ENCODE measurements around the gene LIPN.

- TF ChIP-seq TAF1 (IDR thresholded peaks at IDR 0.05; ENCODE audit: borderline replicate concordance, insufficient read depth, low read length) (no peak), POLR2AphosphoS5 (IDR thresholded peaks at IDR 0.05; ENCODE audit: low read depth, low read length) (no peak), SIN3A (IDR thresholded peaks at IDR 0.05; ENCODE audit: borderline replicate concordance, insufficient read depth, low read length) (no peak)
- TF ChIP-seq, protein P1, sequence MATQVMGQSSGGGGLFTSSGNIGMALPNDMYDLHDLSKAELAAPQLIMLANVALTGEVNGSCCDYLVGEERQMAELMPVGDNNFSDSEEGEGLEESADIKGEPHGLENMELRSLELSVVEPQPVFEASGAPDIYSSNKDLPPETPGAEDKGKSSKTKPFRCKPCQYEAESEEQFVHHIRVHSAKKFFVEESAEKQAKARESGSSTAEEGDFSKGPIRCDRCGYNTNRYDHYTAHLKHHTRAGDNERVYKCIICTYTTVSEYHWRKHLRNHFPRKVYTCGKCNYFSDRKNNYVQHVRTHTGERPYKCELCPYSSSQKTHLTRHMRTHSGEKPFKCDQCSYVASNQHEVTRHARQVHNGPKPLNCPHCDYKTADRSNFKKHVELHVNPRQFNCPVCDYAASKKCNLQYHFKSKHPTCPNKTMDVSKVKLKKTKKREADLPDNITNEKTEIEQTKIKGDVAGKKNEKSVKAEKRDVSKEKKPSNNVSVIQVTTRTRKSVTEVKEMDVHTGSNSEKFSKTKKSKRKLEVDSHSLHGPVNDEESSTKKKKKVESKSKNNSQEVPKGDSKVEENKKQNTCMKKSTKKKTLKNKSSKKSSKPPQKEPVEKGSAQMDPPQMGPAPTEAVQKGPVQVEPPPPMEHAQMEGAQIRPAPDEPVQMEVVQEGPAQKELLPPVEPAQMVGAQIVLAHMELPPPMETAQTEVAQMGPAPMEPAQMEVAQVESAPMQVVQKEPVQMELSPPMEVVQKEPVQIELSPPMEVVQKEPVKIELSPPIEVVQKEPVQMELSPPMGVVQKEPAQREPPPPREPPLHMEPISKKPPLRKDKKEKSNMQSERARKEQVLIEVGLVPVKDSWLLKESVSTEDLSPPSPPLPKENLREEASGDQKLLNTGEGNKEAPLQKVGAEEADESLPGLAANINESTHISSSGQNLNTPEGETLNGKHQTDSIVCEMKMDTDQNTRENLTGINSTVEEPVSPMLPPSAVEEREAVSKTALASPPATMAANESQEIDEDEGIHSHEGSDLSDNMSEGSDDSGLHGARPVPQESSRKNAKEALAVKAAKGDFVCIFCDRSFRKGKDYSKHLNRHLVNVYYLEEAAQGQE (IDR thresholded peaks at IDR 0.05; ENCODE audit: insufficient read depth in 1 of 2, low read depth in 2 of 2, low read length in 2 of 2): no peak
These were observed 24.2 kb upstream of the LIPN start for GRCh38 chr10:88735661-88736060.

Measured in PFSK-1 (cell line).